Glomerular endothelial cell (primary cell): ENCODE data around the gene IQCE. TPM values are rescaled to one million over a fixed set of nuclear protein-coding genes. Genes with fewer than 3 reads are reported as not detected.
"Not testable (repeated sequence)": the region's sequence is repeated elsewhere in the genome, so short reads cannot be mapped to it uniquely, and the experiment has no call there.

Experiments
- DNase-seq: peaks from one replicate; pipeline ENCODE4 v3.0.0-alpha.2; 2011; ENCODE audit warnings: low read depth, low spot score; ENCODE audit errors: extremely low read depth
- total RNA-seq: library from RNA; depleted of rRNA; stranded (reverse); fragments of >200 nt; gene quantifications from 2 replicates; pipeline ENCODE4 v1.2.3, GENCODE V29; 2015

IQCE gene
- total RNA-seq, 1 donor from 2014 or later = 12.7 TPM

DNA sequence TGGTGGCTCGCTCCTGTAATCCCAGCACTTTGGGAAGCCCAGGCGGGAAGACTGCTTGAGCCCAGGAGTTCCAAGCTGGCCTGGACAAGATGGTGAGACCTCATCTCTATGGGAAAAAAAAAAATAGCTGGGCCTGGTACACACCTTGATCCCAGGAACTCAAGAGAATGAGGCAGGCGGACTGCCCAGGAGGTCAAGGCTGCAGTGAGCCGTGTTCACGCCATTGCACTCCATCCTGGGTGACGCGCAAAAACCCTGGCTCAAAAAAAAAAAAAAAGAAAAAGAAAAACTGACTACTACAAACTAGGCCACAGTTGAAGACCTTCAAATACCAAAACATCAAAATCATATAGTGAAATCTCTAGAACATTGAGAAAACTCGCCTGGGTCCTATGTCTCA is 7.4 kb upstream of the IQCE start:
- no peak for DNase-seq

DNA sequence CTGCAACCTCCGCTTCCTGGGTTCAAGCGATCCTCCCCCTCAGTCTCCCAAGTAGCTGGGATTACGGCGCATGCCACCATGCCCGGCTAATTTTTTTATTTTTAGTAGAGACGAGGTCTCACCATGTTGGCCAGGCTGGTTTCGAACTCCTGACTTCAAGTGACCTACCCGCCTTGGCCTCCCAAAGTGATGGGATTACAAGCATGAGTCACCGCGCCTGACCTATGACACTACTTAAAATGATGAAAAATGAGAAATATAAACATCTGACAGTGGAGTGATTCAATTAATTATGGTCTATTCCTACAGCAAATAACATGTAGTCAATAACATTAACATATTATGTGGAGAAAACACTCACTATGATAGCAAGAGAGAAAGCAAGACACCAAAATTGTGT is 5.7 kb upstream of the IQCE start:
- no peak for DNase-seq

- no peak for DNase-seq
These were observed 4.8 kb upstream of the IQCE start for GRCh38 chr7:2553831-2554581.

GRCh38 chr7:2554661-2555111 is 4.1 kb upstream of the IQCE start:
- DNase-seq = no peak

- peak; percentile 31 for DNase-seq
These were observed 3.4 kb upstream of the IQCE start, which contains the start of gene BRAT1 for GRCh38 chr7:2555121-2556052. BRAT1 (minus strand) TSS chr7:2555524; CDS start chr7:2554431, 1,093 bp downstream.

- no peak for DNase-seq
These were observed 638 bp downstream of the IQCE start for GRCh38 chr7:2559283-2559950.

DNA sequence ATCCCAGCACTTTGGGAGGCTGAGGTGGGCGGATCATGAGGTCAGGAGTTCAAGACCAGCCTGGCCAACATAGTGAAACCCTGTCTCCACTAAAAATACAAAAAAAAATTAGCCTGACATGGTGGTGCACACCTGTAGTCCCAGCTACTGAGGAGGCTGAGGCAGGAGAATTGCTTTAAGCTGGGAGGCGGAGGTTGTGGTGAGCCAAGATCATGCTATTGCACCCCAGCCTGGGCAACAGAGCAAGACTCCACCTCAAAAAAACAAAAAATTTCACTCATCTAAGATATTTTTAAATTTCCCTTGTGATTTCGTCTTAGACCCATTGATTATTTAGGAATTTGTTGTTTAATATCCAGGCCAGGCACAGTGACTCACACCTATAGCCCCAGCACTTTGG is 5.2 kb downstream of the IQCE start:
- not testable (repeated sequence) for DNase-seq

- no peak for DNase-seq
These were observed 6.3 kb downstream of the IQCE start for GRCh38 chr7:2564970-2565540.

DNA sequence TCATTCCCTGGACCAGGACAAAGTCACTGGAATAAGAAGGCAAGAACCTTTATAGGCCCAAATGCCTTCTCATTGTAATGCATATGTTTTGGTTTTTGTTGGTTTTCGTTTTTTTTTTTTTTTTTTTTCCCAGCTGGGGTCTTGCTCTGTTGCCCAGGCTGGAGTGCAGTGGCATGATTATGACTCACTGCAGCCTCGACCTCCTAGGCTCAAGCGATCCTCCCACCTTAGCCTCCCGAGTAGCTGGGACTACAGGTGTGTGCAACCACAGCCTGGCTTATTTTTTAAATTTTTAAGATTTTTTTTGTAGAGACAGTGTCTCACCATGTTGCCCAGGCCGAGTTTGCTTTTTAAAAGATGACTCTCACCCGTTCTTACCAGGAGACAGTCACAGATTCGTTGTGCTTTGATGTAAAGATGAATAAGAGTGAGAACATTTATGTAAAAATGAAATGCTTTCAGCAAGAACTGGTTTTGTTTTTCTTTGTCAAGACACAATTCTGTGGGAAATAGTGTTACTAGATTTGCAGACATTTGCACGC is 7.6 kb downstream of the IQCE start:
- no peak for DNase-seq

GRCh38 chr7:2566890-2567678 is 8.3 kb downstream of the IQCE start:
- DNase-seq = no peak

GRCh38 chr7:2567679-2568278 is 9.0 kb downstream of the IQCE start:
- DNase-seq = no peak

DNA sequence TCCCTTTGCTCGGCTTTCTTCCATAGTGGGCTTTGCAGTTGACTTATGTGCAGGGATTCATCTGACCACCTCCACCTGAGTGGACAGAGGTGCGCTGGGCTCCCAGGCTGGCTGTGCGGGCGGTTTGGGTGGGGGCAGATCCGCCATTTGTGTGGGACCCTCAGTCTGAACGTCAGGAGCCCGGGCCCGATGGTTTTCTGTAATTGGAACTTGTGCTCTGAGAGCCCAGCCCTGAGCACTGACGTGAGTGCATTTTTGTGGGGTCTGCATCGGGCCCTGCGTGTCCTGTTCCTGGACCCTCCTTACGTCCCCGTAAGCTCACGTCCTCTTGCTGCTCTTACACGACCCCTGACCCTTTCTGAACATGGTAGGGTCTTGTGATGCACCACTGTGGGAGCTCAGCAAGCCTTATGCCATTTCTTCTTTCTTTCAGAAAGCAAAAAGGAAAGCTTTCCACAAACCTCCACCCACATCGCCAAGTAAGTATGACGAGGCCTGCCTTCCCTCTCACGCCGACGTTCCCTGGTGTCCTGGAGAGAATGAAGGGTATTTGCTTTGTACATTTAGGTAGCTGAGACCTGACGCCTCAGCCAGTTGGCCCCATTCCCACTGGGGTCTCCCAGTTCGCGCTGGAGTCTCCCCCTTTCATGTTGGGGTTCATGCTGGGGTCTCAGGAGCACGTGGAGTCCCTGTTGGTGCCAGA is 9.9 kb downstream of the IQCE start:
- no peak for DNase-seq

DNA sequence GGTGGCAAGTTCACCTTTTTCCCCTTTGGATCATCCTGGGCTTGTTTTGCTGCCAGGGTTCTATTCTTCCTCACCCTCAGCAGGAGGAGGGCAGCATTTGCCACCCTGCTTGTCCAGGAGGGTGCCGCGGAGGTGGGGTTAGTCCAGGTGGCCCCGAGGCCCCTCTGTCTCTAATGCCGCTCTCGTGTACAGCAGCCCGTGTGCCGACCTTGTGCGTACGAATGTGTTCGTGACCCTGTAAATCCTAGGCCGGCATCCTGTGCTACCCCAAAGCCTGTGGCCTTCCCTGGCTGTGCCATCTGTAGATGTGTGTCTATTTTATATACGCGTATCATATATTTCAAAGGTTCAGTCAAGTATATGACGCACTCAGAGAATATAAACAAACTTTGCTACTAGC is 10.6 kb downstream of the IQCE start:
- DNase-seq = no peak

- DNase-seq = no peak
These were observed 11.2 kb downstream of the IQCE start for GRCh38 chr7:2570021-2570420.

DNA sequence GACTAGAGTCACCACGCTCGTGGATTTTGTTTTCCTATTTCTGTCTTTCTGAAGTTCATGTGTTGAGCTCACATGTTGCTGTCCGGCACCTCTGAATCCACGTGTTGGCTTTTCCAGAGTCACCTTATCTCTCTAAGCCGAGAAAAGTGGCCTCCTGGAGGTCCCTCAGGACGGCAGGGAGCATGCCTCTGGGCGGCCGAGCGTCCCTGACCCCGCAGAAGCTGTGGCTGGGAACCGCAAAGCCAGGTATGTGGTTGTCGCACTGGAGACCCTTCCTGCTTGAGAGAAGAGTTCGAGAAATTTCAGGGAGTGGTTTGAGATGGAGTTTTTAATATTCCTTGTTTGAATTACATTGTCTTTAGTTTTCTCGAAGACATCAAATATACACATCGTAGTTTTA is 12.6 kb downstream of the IQCE start:
- no peak for DNase-seq

DNA sequence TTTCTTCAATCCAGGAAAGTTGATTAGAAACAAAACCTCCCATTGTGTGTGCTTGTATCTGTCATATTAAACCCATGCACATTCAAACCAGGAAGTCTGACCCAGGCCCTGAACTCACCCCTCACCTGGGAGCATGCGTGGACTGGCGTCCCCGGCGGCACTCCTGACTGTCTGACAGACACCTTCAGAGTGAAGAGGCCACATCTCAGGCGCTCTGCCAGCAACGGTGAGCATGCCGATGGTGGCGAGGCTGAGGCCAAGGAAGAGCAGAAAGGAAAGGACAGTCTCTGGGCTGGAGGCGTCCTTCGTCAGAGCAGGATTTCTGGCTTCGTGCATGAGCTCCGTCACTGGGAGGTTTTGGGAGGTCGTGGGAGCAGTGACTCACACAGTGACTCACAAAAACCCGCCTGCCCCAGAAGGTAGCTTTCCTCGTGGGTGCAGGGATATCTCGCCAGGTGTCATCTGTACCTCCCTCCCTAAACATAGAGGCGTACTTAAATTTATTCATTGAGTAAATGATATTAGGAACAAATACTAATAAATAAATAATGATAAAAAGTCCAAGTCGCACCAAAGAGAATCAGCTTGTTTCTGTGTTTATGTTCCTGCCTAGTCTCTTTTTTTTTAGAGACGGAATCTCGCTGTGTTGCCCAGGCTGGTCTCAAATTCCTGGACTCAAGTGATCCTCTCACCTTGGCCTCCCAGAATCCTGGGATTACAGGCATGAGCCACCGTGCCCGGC is 13.5 kb downstream of the IQCE start:
- DNase-seq = no peak

DNA sequence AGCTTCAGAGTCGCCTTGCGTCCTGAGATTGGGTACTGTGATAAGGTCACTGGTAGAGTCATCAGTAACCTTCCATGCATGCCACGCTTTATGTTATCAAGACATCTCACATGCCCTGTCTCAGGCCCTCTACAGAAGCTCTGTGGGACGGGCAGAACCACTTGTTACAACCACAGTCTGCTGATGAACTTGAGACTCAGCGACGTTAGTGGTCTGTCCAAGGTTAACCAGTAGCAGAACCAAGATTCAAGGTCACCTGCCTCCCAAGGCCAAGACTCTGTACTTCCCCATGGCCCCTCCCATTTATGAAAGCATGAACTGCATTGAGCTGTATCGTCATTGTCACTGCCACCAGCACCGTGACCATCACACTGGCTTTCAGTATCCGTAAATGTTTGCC is 15.0 kb downstream of the IQCE start:
- no peak for DNase-seq
